ENCODE data around the gene SPON1. TPM values are rescaled to one million over a fixed set of nuclear protein-coding genes. Genes with fewer than 3 reads are reported as not detected.

SPON1 gene
- total and polyA plus RNA-seq, 2 of the 8 experiments (the other 6 are each of a cell fraction or from before 2014, with no cell fraction given) = 1.5 to 5.4 TPM

DNA sequence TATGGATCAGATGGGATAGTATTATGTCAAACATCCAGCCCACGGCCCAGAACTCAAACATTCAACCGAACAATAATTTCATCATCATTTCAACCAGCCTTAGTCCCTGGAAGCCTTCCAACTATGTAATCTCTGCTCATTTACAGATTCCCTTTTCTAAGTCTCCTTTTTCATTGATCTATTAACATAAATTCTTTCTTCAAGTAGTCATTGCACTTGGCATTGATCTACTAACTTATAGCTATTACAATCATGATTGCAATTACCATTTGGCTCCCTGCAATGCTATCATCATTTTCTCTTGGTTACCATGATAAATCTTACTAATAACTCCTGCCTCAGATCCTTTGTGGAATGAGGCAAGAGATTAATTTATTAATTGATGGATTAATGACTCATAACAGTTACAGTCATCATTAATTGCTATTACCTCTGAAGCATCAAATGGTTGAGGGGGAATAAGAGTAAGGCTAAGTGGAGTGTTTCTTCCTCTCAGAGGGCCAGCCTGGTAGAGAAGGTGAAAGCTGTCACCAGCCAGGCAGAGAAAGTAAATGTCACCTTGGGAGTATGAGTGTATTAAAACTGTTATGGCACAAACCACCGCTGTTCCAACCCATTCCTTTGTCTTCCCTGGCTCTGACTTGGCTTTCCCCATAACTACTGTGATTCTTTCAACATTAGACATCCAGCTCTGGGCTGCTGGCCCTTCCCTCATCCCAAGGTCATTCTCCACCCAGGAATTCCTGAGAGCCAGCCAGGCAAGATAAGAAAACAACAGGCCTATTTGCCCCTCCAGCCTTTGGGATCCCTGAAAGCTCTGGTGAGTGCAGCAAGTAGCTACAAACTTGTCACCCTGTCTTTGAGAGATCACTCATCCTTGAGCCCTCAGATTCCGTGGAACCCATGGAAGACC is 221.8 kb downstream of the SPON1 start:
- Histone ChIP-seq H3K36me3 (ENCODE audit: control insufficient read depth in 2 of 4, insufficient read depth in 4 of 4, low read length in 3 of 4) (no peaks in the 10 kb centered on the region), H4K5ac (ENCODE audit: insufficient read length, low read depth, low read length) (no peak overlapping the region), H3K18ac (ENCODE audit: extremely low read depth, low read length) (no peak overlapping the region), H4K20me1 (replicated peaks in 1 of 2; ENCODE audit: control insufficient read depth in 1 of 2, insufficient read depth in 2 of 2, low read length in 2 of 2) (no peaks in the 10 kb centered on the region), H4K8ac (ENCODE audit: extremely low read depth, insufficient read depth, low read length) (no peak overlapping the region), H3K4me2 (ENCODE audit: insufficient read depth in 1 of 2, low read depth in 2 of 2, low read length in 2 of 2) (no peak overlapping the region), H3K4me1 (replicated peaks in 1 of 4; ENCODE audit: control insufficient read depth in 3 of 4, insufficient read depth in 4 of 4, low read length in 3 of 4) (peaks cover 0 to 12% (median 4%) of the 10 kb centered on the region in 4 experiments; a peak in 4 of 7 replicates), H3K4ac (replicated peaks; ENCODE audit: insufficient read length, low read depth, low read length) (no peak overlapping the region), H3K27ac (ENCODE audit: low read depth, low read length) (no peak overlapping the region), H3K79me1 (ENCODE audit: low read depth, low read length) (no peaks in the 10 kb centered on the region), H3K9ac (replicated peaks in 1 of 4; ENCODE audit: extremely low read depth in 1 of 4, low read depth in 3 of 4, low read length in 3 of 4) (no peak overlapping the region), H4K91ac (replicated peaks; ENCODE audit: insufficient read length, low read length) (no peak overlapping the region), H3K23ac (ENCODE audit: insufficient read length) (no peak overlapping the region), H3K9me3 (ENCODE audit: insufficient read depth in 2 of 2, low read depth in 1 of 2, low read length in 1 of 2) (no peaks in the 10 kb centered on the region), H2BK20ac (ENCODE audit: low read length) (no peak overlapping the region), H3K23me2 (ENCODE audit: low read depth, low read length) (no peaks in the 10 kb centered on the region), H2BK15ac (ENCODE audit: low read length) (no peak overlapping the region), H2BK120ac (replicated peaks; ENCODE audit: low read depth, low read length) (no peak overlapping the region), H2BK5ac (ENCODE audit: low read depth, low read length) (no peak overlapping the region), H3K27me3 (replicated peaks in 1 of 4; ENCODE audit: control insufficient read depth in 3 of 4, extremely low read depth in 1 of 4, insufficient read depth in 3 of 4, low read length in 3 of 4) (no peaks in the 10 kb centered on the region), H3K56ac (replicated peaks; ENCODE audit: insufficient read length, low read depth, low read length) (no peak overlapping the region), H3K79me2 (ENCODE audit: control insufficient read depth in 1 of 2, insufficient read depth in 2 of 2, low read length in 2 of 2) (no peaks in the 10 kb centered on the region), H2AFZ (ENCODE audit: low read length) (no peak overlapping the region), H3K4me3 (ENCODE audit: extremely low read depth in 1 of 4, insufficient read depth in 2 of 4, low read depth in 3 of 4, low read length in 4 of 4) (no peak overlapping the region), H3K14ac (ENCODE audit: insufficient read length) (no peak overlapping the region), H2BK12ac (ENCODE audit: low read depth, low read length) (no peak overlapping the region), H2AK5ac (ENCODE audit: low read depth, low read length) (no peak overlapping the region)
- 86% methylated on average over 4 of the region's 4 CpGs; no CpG with 5 or more reads in 1 of the 2 experiments for WGBS, 2 experiments (ENCODE audit: extremely low coverage in 1 of 2, insufficient coverage in 1 of 2, insufficient read length in 1 of 2, insufficient replicate concordance in 2 of 2, low coverage in 1 of 2, low lambda C conversion rate in 2 of 2, missing lambda C conversion rate in 1 of 2)
- FAIRE-seq (no peak), DNase-seq (ENCODE audit: low read depth in 1 of 2, low spot score in 2 of 2) (no peak)
- TF ChIP-seq TCF12 (IDR thresholded peaks at IDR 0.05; ENCODE audit: low read depth, low read length) (no peak), SRF (IDR thresholded peaks at IDR 0.05; ENCODE audit: low read depth, low read length) (no peak), RFX5 (IDR thresholded peaks at IDR 0.05; ENCODE audit: borderline replicate concordance, low read depth, low read length) (no peak), JUN (IDR thresholded peaks at IDR 0.05; ENCODE audit: low read depth, low read length) (no peak), HDAC6 (IDR thresholded peaks at IDR 0.05; ENCODE audit: low read depth, low read length) (no peak), CBX8 (IDR thresholded peaks at IDR 0.05; ENCODE audit: borderline replicate concordance, low read depth, low read length) (no peak), CEBPB (IDR thresholded peaks at IDR 0.05; ENCODE audit: low read depth, low read length) (no peak)
- TF ChIP-seq, protein P1, sequence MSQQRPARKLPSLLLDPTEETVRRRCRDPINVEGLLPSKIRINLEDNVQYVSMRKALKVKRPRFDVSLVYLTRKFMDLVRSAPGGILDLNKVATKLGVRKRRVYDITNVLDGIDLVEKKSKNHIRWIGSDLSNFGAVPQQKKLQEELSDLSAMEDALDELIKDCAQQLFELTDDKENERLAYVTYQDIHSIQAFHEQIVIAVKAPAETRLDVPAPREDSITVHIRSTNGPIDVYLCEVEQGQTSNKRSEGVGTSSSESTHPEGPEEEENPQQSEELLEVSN (IDR thresholded peaks at IDR 0.05) = no peak
- TF ChIP-seq, protein P2, sequence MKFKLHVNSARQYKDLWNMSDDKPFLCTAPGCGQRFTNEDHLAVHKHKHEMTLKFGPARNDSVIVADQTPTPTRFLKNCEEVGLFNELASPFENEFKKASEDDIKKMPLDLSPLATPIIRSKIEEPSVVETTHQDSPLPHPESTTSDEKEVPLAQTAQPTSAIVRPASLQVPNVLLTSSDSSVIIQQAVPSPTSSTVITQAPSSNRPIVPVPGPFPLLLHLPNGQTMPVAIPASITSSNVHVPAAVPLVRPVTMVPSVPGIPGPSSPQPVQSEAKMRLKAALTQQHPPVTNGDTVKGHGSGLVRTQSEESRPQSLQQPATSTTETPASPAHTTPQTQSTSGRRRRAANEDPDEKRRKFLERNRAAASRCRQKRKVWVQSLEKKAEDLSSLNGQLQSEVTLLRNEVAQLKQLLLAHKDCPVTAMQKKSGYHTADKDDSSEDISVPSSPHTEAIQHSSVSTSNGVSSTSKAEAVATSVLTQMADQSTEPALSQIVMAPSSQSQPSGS (IDR thresholded peaks at IDR 0.05; ENCODE audit: low read length) = no peak
- CTCF ChIA-PET (ENCODE audit: partially characterized antibody) = interaction anchor here (0.5 to 1.5 kb wide), 4 partner anchors 13 to 1265 kb away, joined by 3 read pairs; no protein-coding TSS in a partner anchor
- POLR2A ChIA-PET (ENCODE audit: partially characterized antibody) = no interaction called here
